Osteocyte (in vitro differentiated cells): ENCODE data around the gene ZNF346. TPM values are rescaled to one million over a fixed set of nuclear protein-coding genes. Genes with fewer than 3 reads are reported as not detected.

Experiments used
- DNase-seq: peaks from one replicate; pipeline ENCODE4 v3.0.0; 2021; ENCODE audit warnings: mixed read lengths; ENCODE audit not compliant: unreplicated experiment; ENCODE audit errors: extremely low spot score
- H3K27ac Mint-ChIP-seq: one replicate; pipeline ENCODE4 v1.8.0; 2021; ENCODE audit warnings: mild to moderate bottlenecking, mixed read lengths; ENCODE audit not compliant: unreplicated experiment
- H3K27me3 Mint-ChIP-seq: one replicate; pipeline ENCODE4 v1.8.0; 2021; ENCODE audit warnings: mixed read lengths; ENCODE audit not compliant: unreplicated experiment
- H3K36me3 Mint-ChIP-seq: one replicate; pipeline ENCODE4 v1.8.0; 2021; ENCODE audit warnings: mixed read lengths; ENCODE audit not compliant: unreplicated experiment
- H3K4me1 Mint-ChIP-seq: one replicate; pipeline ENCODE4 v1.8.0; 2021; ENCODE audit warnings: mixed read lengths; ENCODE audit not compliant: unreplicated experiment
- H3K4me3 Mint-ChIP-seq: one replicate; pipeline ENCODE4 v1.8.0; 2021; ENCODE audit warnings: mild to moderate bottlenecking, moderate library complexity, mixed read lengths; ENCODE audit not compliant: unreplicated experiment
- H3K9me3 Mint-ChIP-seq: one replicate; pipeline ENCODE4 v1.8.0; 2021; ENCODE audit warnings: mixed read lengths; ENCODE audit not compliant: unreplicated experiment
- CTCF ChIP-seq: fragments of 200-600 bp; sonication (generic); IDR thresholded peaks from 2 replicates; pipeline ENCODE4 v1.5.0; 2021; ENCODE audit warnings: antibody characterized with exemption, mild to moderate bottlenecking, moderate library complexity
- total RNA-seq: library from RNA; stranded (reverse); gene quantifications from 2 replicates; pipeline ENCODE4 v1.2.1, GENCODE V29; 2021

ZNF346 gene
- total RNA-seq, 1 donor from 2014 or later = 26.9 TPM

- no peak for DNase-seq
- no peak for TF ChIP-seq CTCF
- Mint-ChIP-seq H3K27me3 (no peaks in the 10 kb centered on the region), H3K27ac (no peak overlapping the region), H3K9me3 (no peaks in the 10 kb centered on the region), H3K36me3 (no peaks in the 10 kb centered on the region), H3K4me3 (no peak overlapping the region), H3K4me1 (peaks cover 26% of the 10 kb centered on the region)
Measured at GRCh38 chr5:177003649-177004048, 18.8 kb upstream of the ZNF346 start.

- peaks cover 26% of the 10 kb centered on the region for H3K4me1 Mint-ChIP-seq
- DNase-seq = no peak
- no peaks in the 10 kb centered on the region for H3K27me3 Mint-ChIP-seq
- H3K36me3 Mint-ChIP-seq = no peaks in the 10 kb centered on the region
- no peak for TF ChIP-seq CTCF
- H3K4me3 Mint-ChIP-seq = peak overlapping the region; percentile 94
- peak overlapping the region; percentile 99 for H3K27ac Mint-ChIP-seq
- no peaks in the 10 kb centered on the region for H3K9me3 Mint-ChIP-seq
Measured at GRCh38 chr5:177004961-177005360, 17.5 kb upstream of the ZNF346 start.

- TF ChIP-seq CTCF = peak; percentile 45
- Mint-ChIP-seq H3K4me1 (peaks cover 26% of the 10 kb centered on the region), H3K27me3 (no peaks in the 10 kb centered on the region), H3K4me3 (peak overlapping the region; percentile 94), H3K9me3 (no peaks in the 10 kb centered on the region), H3K36me3 (no peaks in the 10 kb centered on the region), H3K27ac (peak overlapping the region; percentile 99)
- peak; percentile 87 for DNase-seq
Measured at GRCh38 chr5:177005619-177006264, 16.8 kb upstream of the ZNF346 start.

GRCh38 chr5:177006265-177006972 is 16.1 kb upstream of the ZNF346 start, which contains the start of gene UIMC1:
Gene UIMC1, minus strand, starts transcription at chr5:177006779. Its CDS starts 24,164 bp downstream, at chr5:176982615.
- peak within 1 kb of the TSS; percentile 99 for H3K27ac Mint-ChIP-seq
- no peaks in the 10 kb centered on the region for H3K36me3 Mint-ChIP-seq
- H3K27me3 Mint-ChIP-seq = no peaks in the 10 kb centered on the region
- peak within 1 kb of the TSS; percentile 94 for H3K4me3 Mint-ChIP-seq
- H3K4me1 Mint-ChIP-seq = peaks cover 23% of the 10 kb centered on the region
- peak; percentile 98 for DNase-seq
- H3K9me3 Mint-ChIP-seq = no peaks in the 10 kb centered on the region
- TF ChIP-seq CTCF = no peak

- TF ChIP-seq CTCF = no peak
Measured at GRCh38 chr5:177008716-177009115, 13.8 kb upstream of the ZNF346 start.

More at GRCh38 chr5:177008716-177009115, 13.8 kb upstream of the ZNF346 start:
- H3K27ac Mint-ChIP-seq = no peak overlapping the region
- no peak overlapping the region for H3K4me3 Mint-ChIP-seq
- H3K36me3 Mint-ChIP-seq = no peaks in the 10 kb centered on the region
- peaks cover 20% of the 10 kb centered on the region for H3K4me1 Mint-ChIP-seq
- H3K9me3 Mint-ChIP-seq = no peaks in the 10 kb centered on the region
- no peaks in the 10 kb centered on the region for H3K27me3 Mint-ChIP-seq
- no peak for DNase-seq
